ENCODE measurements around the gene GCN1. TPM values are rescaled to one million over a fixed set of nuclear protein-coding genes. Genes with fewer than 3 reads are reported as not detected.

The GCN1 gene
- total RNA-seq, 1 experiment from 2014 or later: 117 TPM

DNA sequence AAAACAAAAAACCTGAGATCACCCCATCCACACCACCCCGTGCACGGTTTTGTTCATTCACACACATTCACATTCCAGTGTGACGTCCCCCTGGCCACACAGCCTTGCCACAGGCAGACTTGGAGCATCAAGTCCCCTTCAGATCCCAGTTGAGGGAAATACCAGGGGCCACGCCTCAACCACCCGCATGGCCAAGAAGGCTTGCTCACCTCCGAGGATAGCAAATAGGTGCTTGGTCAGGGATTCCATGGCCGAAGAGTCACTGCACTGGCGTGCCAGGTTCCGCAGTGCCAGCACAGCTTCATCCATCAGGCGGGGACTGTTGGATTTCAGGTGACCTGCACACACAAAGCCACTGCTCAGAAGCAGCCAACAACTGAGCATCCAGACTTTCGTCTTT lies 19.0 kb downstream of the GCN1 start:
- Mint-ChIP-seq H3K27me3 (ENCODE audit: insufficient read depth, unreplicated experiment) (no peaks in the 10 kb centered on the region), H3K4me3 (ENCODE audit: unreplicated experiment) (no peak overlapping the region), H3K9me3 (ENCODE audit: unreplicated experiment) (no peaks in the 10 kb centered on the region), H3K27ac (ENCODE audit: low read depth, unreplicated experiment) (no peak overlapping the region), H3K4me1 (ENCODE audit: insufficient read depth, unreplicated experiment) (no peaks in the 10 kb centered on the region), H3K36me3 (ENCODE audit: insufficient read depth, unreplicated experiment) (peaks cover 99% of the 10 kb centered on the region)
- ChIA-PET CTCF (interaction anchor here (0.6 kb wide), 1 partner anchor 26 kb away, joined by 3 read pairs; no protein-coding TSS in a partner anchor), POLR2A (interaction anchor here (0.6 to 2.8 kb wide), 4 partner anchors 8 to 25 kb away, joined by 3 to 12 read pairs (median 4); partner anchors contain the start of gene RPLP0)
- intact Hi-C loops (cut with micrococcal nuclease): no loop called here
- BruUV-seq (replicated peaks): no TSS peak
- TF ChIP-seq, protein P1, sequence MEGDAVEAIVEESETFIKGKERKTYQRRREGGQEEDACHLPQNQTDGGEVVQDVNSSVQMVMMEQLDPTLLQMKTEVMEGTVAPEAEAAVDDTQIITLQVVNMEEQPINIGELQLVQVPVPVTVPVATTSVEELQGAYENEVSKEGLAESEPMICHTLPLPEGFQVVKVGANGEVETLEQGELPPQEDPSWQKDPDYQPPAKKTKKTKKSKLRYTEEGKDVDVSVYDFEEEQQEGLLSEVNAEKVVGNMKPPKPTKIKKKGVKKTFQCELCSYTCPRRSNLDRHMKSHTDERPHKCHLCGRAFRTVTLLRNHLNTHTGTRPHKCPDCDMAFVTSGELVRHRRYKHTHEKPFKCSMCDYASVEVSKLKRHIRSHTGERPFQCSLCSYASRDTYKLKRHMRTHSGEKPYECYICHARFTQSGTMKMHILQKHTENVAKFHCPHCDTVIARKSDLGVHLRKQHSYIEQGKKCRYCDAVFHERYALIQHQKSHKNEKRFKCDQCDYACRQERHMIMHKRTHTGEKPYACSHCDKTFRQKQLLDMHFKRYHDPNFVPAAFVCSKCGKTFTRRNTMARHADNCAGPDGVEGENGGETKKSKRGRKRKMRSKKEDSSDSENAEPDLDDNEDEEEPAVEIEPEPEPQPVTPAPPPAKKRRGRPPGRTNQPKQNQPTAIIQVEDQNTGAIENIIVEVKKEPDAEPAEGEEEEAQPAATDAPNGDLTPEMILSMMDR (IDR thresholded peaks at IDR 0.05; ENCODE audit: unreplicated experiment): no peak
- DNase-seq (ENCODE audit: unreplicated experiment): no peak

DNA sequence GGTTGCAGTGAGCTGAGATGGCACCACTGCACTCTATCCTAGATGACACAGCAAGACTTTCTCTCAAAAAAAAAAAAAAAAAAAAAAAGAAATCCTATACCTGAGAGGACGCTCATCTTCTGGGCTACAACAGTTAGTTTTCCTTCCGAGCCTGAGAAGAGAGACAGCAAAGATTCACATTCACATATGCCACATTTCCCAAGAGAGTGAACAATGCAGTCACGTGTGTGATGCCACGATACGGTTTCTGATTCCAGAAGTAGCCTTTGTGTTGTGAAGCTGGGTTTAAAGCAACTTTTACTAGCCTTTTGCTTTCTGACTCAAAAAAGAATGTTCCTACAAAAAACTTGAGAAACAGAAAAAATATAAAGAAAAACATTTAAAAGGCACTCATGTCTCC lies 19.5 kb downstream of the GCN1 start:
- no TSS peak for BruUV-seq (replicated peaks)
- intact Hi-C loops (cut with micrococcal nuclease): no loop called here
- POLR2A ChIA-PET: interaction anchor here (1.2 to 2.8 kb wide), 2 partner anchors 13 to 26 kb away, joined by 3 to 12 read pairs; partner anchors contain the start of gene RPLP0
- Mint-ChIP-seq H3K36me3 (ENCODE audit: insufficient read depth, unreplicated experiment) (peaks cover 99% of the 10 kb centered on the region), H3K4me1 (ENCODE audit: insufficient read depth, unreplicated experiment) (no peaks in the 10 kb centered on the region), H3K27me3 (ENCODE audit: insufficient read depth, unreplicated experiment) (no peaks in the 10 kb centered on the region), H3K9me3 (ENCODE audit: unreplicated experiment) (no peaks in the 10 kb centered on the region), H3K4me3 (ENCODE audit: unreplicated experiment) (no peak overlapping the region), H3K27ac (ENCODE audit: low read depth, unreplicated experiment) (no peak overlapping the region)
- TF ChIP-seq, protein P1 (IDR thresholded peaks at IDR 0.05; ENCODE audit: unreplicated experiment): no peak
- CTCF ChIA-PET: no interaction called here
- DNase-seq (ENCODE audit: unreplicated experiment): no peak

DNA sequence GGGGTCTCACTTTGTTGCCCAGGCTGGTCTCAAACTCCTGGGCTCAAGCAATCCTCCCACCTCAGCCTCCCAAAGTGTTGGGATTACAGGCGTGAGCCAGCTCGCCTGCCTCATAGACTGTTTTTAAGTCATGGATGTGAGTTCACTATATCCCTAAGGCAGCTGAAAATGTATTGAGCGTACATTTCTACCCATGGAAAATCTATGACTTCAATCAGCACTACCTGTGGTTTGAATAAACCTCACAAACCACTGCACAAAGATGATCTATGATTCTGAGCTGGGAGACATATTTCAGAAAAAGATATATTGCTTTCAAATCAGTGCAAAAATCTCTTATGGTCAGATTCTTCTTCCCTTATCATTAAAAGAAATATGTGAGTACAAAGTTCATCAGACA lies 22.5 kb downstream of the GCN1 start:
- TF ChIP-seq, protein P1 (IDR thresholded peaks at IDR 0.05; ENCODE audit: unreplicated experiment): no peak
- Mint-ChIP-seq H3K4me3 (ENCODE audit: unreplicated experiment) (no peak overlapping the region), H3K9me3 (ENCODE audit: unreplicated experiment) (no peaks in the 10 kb centered on the region), H3K27ac (ENCODE audit: low read depth, unreplicated experiment) (no peak overlapping the region), H3K4me1 (ENCODE audit: insufficient read depth, unreplicated experiment) (no peaks in the 10 kb centered on the region), H3K36me3 (ENCODE audit: insufficient read depth, unreplicated experiment) (peaks cover 99% of the 10 kb centered on the region), H3K27me3 (ENCODE audit: insufficient read depth, unreplicated experiment) (no peaks in the 10 kb centered on the region)
- POLR2A ChIA-PET: interaction anchor here (0.6 to 1.1 kb wide), 5 partner anchors 29 to 295 kb away, joined by 3 read pairs; partner anchors contain the start of gene RPLP0
- no peak for DNase-seq (ENCODE audit: unreplicated experiment)
- no TSS peak for BruUV-seq (replicated peaks)
- intact Hi-C loops (cut with micrococcal nuclease): no loop called here
- CTCF ChIA-PET: interaction anchor here (0.6 kb wide), 1 partner anchor 27 kb away, joined by 3 read pairs; no protein-coding TSS in a partner anchor

DNA sequence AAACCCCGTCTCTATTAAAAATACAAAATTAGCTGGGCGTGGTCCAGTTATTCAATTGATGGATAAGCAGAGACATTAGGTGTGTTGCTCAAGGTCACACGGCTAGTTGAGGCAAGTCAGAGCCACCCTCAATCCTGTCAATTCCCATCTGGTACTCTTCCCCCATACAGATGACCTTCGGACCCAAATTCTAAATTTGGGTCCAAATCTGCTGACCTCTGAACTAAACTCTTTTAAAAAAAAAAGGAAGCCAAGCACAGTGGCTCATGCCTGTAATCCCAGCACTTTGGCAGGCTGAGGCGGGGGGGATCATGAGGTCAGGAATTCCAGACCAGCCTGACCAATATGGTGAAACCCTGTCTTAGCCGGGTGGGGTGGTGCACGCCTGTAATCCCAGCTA lies 23.9 kb downstream of the GCN1 start:
- Mint-ChIP-seq H3K9me3 (ENCODE audit: unreplicated experiment) (no peaks in the 10 kb centered on the region), H3K4me3 (ENCODE audit: unreplicated experiment) (no peak overlapping the region), H3K27ac (ENCODE audit: low read depth, unreplicated experiment) (no peak overlapping the region), H3K36me3 (ENCODE audit: insufficient read depth, unreplicated experiment) (peaks cover 99% of the 10 kb centered on the region), H3K4me1 (ENCODE audit: insufficient read depth, unreplicated experiment) (no peaks in the 10 kb centered on the region), H3K27me3 (ENCODE audit: insufficient read depth, unreplicated experiment) (no peaks in the 10 kb centered on the region)
- no TSS peak for BruUV-seq (replicated peaks)
- CTCF ChIA-PET: no interaction called here
- intact Hi-C loops (cut with micrococcal nuclease): no loop called here
- DNase-seq (ENCODE audit: unreplicated experiment): no peak
- POLR2A ChIA-PET: interaction anchor here (2.2 kb wide), 1 partner anchor 31 kb away, joined by 5 read pairs; the partner anchor contains the start of gene RPLP0
- TF ChIP-seq, protein P1 (IDR thresholded peaks at IDR 0.05; ENCODE audit: unreplicated experiment): no peak
